Fibroblast of villous mesenchyme (primary cell): ENCODE results near the gene DNAH3. TPM values are rescaled to one million over a fixed set of nuclear protein-coding genes. Genes with fewer than 3 reads are reported as not detected.
A peak's percentile ranks its signal among the peaks of the same experiment; 100 is the strongest.

Experiments
- DNase-seq: peaks from one replicate; pipeline ENCODE4 v3.0.0-alpha.2; 2010; ENCODE audit warnings: low read depth
- H3K4me3 ChIP-seq: 2 replicates; pipeline ENCODE4 v1.5.1; 2011; ENCODE audit warnings: low read depth, mild to moderate bottlenecking, low read length
- total RNA-seq: library from RNA; depleted of rRNA; stranded (reverse); fragments of >200 nt; gene quantifications from 2 replicates; pipeline ENCODE4 v1.2.3, GENCODE V29; 2012
- TF ChIP-seq, protein P1 (sequence below): IDR thresholded peaks from 2 replicates; pipeline ENCODE4 v1.5.1; 2012; ENCODE audit warnings: low read depth, mild to moderate bottlenecking, low read length; ENCODE audit not compliant: insufficient read depth

Gene DNAH3
- total RNA-seq, 1 donor: under 0.01 TPM

DNA sequence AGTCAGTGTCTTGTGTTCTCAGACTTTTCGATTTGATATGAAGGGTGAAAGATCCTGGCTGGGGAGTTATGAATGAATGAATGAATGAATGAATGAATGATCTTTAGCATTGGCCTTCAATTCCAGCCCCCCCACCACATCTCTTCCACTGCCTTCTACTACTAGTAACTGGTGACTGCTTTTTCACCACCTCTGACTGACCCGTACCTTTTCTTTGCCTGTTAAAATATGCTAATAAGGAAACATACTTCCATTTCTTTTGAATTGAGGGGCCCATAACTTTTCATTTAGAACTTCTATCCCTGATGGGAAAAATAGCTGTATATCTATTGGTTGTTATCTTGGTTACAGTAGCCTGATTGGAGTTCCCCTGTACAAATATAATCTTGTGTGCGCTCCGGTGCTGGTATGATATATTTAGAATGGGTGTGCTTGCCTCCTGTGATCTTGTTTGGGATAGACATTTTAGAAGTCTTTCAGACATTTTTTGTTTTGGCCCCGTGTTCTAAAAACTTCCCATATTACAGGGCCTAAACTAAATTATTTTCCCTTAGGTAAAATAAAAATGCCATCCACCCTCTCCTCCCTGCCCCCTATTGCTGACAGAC, 246.6 kb downstream of the DNAH3 start:
- TF ChIP-seq, protein P1, sequence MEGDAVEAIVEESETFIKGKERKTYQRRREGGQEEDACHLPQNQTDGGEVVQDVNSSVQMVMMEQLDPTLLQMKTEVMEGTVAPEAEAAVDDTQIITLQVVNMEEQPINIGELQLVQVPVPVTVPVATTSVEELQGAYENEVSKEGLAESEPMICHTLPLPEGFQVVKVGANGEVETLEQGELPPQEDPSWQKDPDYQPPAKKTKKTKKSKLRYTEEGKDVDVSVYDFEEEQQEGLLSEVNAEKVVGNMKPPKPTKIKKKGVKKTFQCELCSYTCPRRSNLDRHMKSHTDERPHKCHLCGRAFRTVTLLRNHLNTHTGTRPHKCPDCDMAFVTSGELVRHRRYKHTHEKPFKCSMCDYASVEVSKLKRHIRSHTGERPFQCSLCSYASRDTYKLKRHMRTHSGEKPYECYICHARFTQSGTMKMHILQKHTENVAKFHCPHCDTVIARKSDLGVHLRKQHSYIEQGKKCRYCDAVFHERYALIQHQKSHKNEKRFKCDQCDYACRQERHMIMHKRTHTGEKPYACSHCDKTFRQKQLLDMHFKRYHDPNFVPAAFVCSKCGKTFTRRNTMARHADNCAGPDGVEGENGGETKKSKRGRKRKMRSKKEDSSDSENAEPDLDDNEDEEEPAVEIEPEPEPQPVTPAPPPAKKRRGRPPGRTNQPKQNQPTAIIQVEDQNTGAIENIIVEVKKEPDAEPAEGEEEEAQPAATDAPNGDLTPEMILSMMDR: no peak
- no peak overlapping the region for H3K4me3 ChIP-seq
- DNase-seq: no peak

DNA sequence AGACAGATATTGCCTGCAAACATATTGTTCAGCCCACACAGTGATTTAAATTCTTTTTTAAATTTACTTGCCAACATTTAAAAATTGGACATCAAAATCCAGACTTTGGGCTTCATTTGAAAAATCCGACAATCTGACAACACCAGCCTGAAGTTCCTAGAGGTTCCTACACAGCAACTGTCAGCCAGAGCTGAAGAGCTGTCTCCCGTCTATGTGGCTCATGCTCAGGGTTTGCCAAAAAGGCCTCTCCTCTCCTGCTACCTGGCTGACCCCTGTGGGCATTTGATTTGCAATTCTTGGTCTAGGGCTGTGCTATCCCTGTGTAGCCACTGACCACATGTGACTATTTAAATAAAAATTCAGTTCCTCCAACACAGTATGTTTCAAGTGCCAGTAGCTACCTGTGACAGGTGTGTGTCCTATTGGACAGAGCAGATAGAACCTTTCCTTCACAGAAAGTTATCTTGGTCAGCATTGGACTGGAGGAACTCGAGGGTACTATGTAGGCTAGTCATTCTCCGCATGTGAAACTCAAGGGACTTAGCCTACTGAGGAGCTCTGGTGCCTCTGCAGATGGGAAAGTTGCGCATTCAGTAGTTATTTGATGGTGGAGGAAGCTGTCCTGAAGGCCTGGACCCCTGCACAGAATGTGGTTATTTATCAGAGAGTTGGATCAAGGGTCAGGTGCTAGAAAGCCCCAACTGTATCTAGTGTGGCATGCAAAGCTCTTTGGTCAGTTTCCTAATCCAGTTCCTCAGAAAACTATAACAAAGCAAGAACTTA, 247.3 kb downstream of the DNAH3 start:
- DNase-seq: peak; percentile 64
- TF ChIP-seq, protein P1: no peak
- no peak overlapping the region for H3K4me3 ChIP-seq

GRCh38 chr16:20902426-20902825, 248.2 kb downstream of the DNAH3 start:
- H3K4me3 ChIP-seq: no peak overlapping the region
- no peak for DNase-seq
- TF ChIP-seq, protein P1: no peak

DNA sequence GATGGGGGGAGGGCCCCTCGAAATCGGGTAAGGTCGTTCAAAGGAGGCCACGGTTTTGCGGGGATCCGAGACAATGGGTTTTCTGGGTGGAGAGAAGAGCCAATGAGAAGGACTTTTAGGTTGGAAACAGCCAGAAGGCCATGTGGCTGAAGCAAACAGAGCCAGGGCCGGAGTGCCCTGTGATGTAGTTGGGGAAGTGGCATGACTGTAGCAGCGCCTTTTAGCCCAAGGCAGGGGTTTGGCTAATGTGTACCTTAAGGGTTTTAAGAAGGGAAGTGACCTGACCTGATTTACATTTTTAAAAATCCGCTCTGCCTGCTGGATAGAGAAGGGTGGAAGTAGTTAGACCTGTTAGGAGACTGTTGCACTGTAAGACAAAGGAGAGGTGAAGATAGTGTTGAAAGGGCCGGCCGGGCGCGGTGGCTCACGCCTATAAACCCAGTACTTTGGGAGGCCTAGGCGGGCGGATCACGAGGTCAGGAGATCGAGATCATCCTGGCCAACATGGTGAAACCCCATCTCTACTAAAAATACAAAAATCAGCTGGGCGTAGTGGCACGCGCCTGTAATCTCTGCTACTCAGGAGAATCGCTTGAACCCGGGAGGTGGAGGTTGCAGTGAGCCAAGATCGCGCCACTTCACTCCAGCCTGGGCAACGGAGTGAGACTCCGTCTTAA, 249.1 kb downstream of the DNAH3 start:
- DNase-seq: peak; percentile 60
- H3K4me3 ChIP-seq: peak overlapping the region; percentile 97
- TF ChIP-seq, protein P1: no peak

DNA sequence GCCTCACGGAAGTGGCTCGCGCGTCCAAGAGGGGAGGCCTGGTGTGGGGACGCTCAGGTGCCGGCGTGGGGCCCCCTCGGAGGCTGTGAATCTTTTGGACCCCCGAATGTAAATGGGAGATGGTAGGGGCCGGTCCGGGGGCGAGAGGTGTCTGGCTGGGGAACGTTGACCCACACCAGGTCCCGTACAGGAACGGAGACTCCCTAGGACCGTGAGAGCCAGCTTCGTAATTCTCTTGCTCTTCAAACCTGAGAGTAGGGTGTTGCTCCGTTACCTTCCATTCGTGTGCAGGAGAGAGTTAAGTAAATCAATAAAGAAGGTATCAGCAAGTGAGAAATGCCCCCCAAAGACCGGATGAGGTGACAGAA, 249.6 kb downstream of the DNAH3 start:
- TF ChIP-seq, protein P1: no peak
- DNase-seq: peak; percentile 28
- peak overlapping the region; percentile 97 for H3K4me3 ChIP-seq

DNA sequence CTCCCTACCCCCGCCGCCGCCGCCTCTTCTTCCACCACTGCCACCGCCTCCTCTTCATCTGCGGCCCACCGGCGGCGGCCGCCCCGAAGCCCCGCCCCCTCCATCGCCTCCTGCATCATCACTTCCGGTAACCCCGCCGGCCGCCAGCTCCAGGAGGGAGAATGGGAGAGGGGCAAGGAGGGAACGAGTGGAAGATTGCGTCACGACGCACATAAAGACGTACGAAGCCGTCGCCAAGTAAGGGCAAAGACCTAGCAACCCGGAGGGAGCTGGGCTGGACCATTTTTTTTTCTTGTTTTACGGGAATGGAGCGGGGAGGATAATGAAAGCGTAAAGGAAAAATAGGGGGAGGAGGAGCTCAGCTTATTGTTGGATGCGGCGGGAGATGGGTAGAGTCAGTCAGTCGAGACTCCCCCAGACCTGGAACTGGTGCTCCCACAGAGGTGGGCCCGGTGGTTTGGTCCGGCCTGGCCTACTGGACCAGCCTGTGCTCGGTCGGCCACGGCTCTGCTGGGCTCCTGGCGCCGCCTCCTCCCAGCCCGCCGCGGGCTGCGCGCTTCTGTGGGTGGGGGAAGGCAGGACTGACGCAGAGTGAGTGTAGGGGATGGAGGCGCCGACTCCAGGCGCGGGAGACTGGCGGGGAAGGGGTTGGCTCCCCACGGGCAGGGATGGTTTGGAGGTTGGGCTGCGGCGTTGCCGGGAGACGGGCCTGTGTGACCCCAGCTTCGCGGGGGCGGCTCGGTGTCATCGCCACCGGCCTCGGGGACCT, 250.2 kb downstream of the DNAH3 start, which contains the start of the genes DCUN1D3 and LYRM1:
DCUN1D3 (minus strand) TSS at position 60 of the 769 bp plus-strand sequence. CDS start 37,820 bp downstream, outside the sequence.
LYRM1 (plus strand) TSS at position 473 of the 769 bp plus-strand sequence. CDS start 14,785 bp downstream, outside the sequence.
- peak; percentile 100 for DNase-seq
- TF ChIP-seq, protein P1: no peak
- peak within 1 kb of the TSS; percentile 97 for H3K4me3 ChIP-seq
